ENCODE data around the gene PTCH2.
"Not testable (repeated sequence)": the region's sequence is repeated elsewhere in the genome, so short reads cannot be mapped to it uniquely, and the experiment has no call there.

The PTCH2 gene

DNA sequence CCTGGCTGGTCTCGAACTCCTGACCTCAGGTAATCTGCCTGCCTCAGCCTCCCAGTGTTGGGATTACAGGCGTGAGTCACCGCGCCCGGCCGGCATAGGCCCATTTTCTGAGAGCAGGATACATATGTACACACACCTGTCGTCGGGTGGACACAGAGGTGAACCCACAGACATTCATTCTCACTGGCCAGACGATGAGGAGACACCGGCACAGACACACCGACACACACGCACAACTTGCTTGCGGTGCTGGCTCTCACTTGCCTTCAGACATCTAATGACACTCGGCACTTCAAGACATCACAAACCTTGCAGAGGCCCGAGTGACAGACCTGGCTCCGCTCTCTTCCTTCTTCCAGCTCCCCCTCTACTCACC is 579 bp downstream of the PTCH2 start:
- H3K27ac ChIP-seq: peak overlapping the region; percentile 61 to 76
- TF ChIP-seq, protein P1, sequence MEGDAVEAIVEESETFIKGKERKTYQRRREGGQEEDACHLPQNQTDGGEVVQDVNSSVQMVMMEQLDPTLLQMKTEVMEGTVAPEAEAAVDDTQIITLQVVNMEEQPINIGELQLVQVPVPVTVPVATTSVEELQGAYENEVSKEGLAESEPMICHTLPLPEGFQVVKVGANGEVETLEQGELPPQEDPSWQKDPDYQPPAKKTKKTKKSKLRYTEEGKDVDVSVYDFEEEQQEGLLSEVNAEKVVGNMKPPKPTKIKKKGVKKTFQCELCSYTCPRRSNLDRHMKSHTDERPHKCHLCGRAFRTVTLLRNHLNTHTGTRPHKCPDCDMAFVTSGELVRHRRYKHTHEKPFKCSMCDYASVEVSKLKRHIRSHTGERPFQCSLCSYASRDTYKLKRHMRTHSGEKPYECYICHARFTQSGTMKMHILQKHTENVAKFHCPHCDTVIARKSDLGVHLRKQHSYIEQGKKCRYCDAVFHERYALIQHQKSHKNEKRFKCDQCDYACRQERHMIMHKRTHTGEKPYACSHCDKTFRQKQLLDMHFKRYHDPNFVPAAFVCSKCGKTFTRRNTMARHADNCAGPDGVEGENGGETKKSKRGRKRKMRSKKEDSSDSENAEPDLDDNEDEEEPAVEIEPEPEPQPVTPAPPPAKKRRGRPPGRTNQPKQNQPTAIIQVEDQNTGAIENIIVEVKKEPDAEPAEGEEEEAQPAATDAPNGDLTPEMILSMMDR (IDR thresholded peaks at IDR 0.05): no peak
- no peak for DNase-seq (ENCODE audit: low spot score)
- H3K4me3 ChIP-seq: peak overlapping the region; percentile 80

DNA sequence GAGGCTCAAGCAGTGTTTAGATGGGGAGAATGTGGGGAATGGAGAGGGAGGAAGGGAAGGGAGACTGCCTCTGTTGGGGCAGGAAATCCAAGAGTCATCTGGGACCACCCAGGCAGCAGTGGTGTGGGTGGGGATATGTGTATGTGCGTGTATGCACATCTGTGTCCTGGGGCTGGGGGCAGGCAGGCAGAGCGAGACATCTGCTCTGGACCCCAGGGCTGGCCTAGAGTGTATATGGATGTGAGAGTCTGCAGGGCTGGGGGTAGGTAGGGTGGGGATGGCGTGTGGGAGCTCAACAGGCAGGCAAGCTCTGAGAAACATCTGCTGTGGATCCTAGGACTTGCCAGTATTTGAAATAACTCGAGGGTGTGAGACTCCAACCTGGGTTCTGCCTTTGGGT is 3.5 kb downstream of the PTCH2 start:
- H3K27ac ChIP-seq: no peak overlapping the region
- H3K4me3 ChIP-seq: no peak overlapping the region
- no peak for DNase-seq (ENCODE audit: low spot score)
- TF ChIP-seq, protein P1 (IDR thresholded peaks at IDR 0.05): no peak

DNA sequence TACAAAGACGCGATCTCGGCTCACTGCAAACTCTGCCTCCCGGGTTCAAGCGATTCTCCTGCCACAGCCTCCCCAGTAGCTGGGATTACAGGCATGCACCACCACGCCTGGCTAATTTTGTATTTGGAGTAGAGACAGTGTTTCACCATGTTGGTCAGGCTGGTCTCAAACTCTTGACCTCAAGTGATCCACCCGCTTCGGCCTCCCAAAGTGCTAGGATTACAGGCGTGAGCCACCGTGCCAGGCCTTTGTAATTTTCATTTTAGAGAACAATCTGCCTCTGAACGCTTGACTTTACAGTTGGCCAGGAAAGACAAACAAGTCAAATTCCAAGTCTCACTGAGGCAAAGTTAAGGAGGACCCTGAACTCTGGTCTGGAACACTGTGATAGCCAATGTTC is 4.8 kb downstream of the PTCH2 start:
- not testable (repeated sequence) for DNase-seq (ENCODE audit: low spot score)

DNA sequence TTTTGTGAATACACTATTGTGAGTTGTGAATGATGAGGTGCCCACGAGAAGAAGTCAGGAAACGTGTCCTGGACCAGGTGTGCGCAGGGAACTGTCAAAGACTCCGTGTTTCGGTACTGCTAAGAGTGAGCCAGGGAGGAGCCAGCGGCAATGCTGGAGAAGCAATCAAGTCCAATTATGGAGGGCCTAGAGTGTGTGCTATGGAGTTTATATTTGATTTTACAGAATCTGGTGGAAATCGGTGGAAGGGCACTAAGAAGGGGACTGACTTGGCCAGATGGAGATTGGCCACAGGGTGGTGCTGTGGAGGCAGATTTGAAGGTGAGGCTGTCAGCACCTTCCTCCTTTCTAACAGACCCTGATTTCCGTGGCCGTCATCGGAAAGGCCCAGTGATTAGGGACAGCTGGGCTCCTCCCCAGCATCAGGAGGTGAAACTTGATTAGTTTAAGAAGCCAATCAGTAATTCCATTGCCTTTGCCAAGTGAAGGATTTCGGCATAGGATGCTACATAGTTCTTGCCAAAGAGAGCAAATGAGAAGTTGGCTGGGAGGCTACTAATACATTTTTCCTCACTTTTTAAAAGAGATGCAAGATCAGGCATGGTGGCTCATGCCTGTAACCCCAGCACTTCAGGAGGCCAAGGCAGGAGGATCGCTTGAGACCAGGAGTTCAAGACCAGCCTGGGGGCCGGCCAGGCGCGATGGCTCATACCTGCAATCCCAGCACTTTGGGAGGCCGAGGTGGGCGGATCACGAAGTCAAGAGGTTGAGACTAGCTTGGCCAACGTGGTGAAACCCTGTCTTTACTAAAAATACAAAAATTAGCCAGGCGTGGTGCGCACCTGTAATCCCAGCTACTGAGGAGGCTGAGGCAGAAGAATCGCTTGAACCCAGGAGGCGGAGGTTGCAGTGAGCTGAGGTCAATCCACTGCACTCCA is 7.0 kb downstream of the PTCH2 start:
- H3K4me3 ChIP-seq: peak overlapping the region; percentile 17
- peak; percentile 79 for DNase-seq (ENCODE audit: low spot score)
- peak overlapping the region in 1 of 2 donors; percentile 8 for H3K27ac ChIP-seq
- TF ChIP-seq, protein P1 (IDR thresholded peaks at IDR 0.05): peak; percentile 72

More for the DNA sequence above, 4.8 kb downstream of the PTCH2 start:
- not testable (repeated sequence) for H3K4me3 ChIP-seq, H3K27ac ChIP-seq

GRCh38 chr1:44834328-44834727 is 8.7 kb downstream of the PTCH2 start:
- no peak overlapping the region for H3K4me3 ChIP-seq
- TF ChIP-seq, protein P1 (IDR thresholded peaks at IDR 0.05): no peak
- DNase-seq (ENCODE audit: low spot score): no peak
- H3K27ac ChIP-seq: no peak overlapping the region

DNA sequence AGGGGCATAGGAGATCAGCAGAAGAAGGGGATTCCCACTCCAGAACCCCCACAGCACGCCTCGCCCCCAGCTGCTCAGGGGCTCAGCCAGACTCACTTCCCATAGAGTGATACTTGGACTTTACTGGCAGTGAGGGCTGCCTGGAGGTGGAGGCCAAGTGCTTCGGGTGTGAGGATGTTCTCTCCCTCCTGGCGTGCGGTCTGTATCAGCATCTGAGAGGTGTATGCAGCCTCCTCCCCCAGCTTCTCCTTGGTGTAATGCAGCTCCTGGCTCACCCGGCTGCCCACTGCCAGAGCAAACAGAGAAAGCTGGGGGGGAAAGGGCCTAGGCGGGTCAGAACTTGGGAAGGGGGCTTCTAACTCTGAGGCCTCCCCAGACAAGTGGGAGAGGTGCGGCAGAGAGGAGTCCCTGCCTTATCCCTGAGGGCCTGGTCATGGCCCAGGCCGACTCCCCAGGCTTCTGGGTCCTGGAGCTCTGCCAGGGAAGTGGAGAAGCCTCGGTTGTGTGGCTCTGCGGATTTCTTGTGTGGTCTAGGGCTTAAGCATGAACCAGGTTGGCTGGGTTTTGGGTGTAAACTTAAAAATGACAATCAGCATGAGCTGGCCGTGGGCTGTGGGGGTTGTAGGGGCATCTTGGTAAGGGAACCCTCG is 10.9 kb downstream of the PTCH2 start:
- no peak overlapping the region for H3K27ac ChIP-seq
- H3K4me3 ChIP-seq: no peak overlapping the region
- TF ChIP-seq, protein P1 (IDR thresholded peaks at IDR 0.05): no peak
- DNase-seq (ENCODE audit: low spot score): no peak

GRCh38 chr1:44831516-44831915 is 11.5 kb downstream of the PTCH2 start:
- no peak for DNase-seq (ENCODE audit: low spot score)
- TF ChIP-seq, protein P1 (IDR thresholded peaks at IDR 0.05): no peak
- Histone ChIP-seq H3K27ac (no peak overlapping the region), H3K4me3 (no peak overlapping the region)
